Upper lobe of left lung (tissue), 4 donors: ENCODE data around the gene SYMPK.

Source experiments
- EP300 ChIP-seq, 4 donors: sonication (generic); formaldehyde crosslinking; IDR thresholded peaks; one replicate each; pipeline ENCODE4 v1.5.1; 2017; ENCODE audit warnings: antibody characterized with exemption in 4 of 4, control low read depth in 2 of 4
- POLR2A ChIP-seq, 4 donors: fragments of 450-650 bp; IDR thresholded peaks; one replicate each; pipeline ENCODE4 v1.5.1; 2016 to 2017; ENCODE audit warnings: antibody characterized with exemption in 4 of 4, mild to moderate bottlenecking in 2 of 4
- TF ChIP-seq, protein P1 (sequence below), 6 experiments: fragments of 450-650 bp in 4 of 6; fragments of 200-600 bp in 2 of 6; sonication (generic) in 2 of 6; IDR thresholded peaks; one replicate each; pipeline ENCODE4 v1.5.1; 2016 to 2019; ENCODE audit warnings: antibody characterized with exemption in 6 of 6

DNA sequence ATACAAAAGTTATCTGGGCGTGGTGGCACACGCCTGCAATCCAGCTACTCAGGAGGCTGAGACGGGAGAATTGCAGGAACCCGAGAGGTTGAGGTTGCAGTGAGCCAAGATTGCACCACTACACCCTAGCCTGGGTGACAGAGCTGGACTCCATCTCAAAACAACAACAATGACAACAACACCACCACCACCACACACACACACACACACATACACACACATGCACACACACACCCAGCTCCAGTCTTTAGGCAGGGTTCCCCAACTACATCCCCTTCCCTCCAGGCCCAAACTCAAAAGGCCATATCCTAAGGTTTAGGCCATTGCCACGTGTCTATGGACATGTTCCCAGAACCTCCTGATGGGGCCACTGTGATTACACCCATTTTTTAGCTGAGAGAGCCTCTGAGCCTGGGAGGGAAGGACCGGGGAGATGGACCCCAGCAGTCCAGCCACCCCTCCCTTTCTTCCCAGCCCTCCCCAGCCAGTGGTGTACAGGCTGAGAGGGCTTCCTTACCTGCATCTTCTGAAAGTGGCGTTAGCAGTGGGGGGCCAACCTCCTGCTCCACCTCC is 61.3 kb downstream of the SYMPK start:
- TF ChIP-seq POLR2A (IDR thresholded peaks at IDR 0.05), result no peak
- TF ChIP-seq, protein P1, sequence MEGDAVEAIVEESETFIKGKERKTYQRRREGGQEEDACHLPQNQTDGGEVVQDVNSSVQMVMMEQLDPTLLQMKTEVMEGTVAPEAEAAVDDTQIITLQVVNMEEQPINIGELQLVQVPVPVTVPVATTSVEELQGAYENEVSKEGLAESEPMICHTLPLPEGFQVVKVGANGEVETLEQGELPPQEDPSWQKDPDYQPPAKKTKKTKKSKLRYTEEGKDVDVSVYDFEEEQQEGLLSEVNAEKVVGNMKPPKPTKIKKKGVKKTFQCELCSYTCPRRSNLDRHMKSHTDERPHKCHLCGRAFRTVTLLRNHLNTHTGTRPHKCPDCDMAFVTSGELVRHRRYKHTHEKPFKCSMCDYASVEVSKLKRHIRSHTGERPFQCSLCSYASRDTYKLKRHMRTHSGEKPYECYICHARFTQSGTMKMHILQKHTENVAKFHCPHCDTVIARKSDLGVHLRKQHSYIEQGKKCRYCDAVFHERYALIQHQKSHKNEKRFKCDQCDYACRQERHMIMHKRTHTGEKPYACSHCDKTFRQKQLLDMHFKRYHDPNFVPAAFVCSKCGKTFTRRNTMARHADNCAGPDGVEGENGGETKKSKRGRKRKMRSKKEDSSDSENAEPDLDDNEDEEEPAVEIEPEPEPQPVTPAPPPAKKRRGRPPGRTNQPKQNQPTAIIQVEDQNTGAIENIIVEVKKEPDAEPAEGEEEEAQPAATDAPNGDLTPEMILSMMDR (IDR thresholded peaks at IDR 0.05), result no peak
- no peak for TF ChIP-seq EP300 (IDR thresholded peaks at IDR 0.05)
